GM23338 (cell line): ENCODE results near the gene EDIL3.

ENCODE experiments used
- CREB1 ChIP-seq: fragments of 250-450 bp; sonication (Bioruptor Pico); IDR thresholded peaks from 2 replicates; pipeline ENCODE4 v1.5.0; 2020; ENCODE audit warnings: low read depth, mild to moderate bottlenecking, moderate library complexity
- CTCF ChIP-seq, 2 experiments: fragments of 200-600 bp in 1 of 2; sonication (generic) in 1 of 2; conservative IDR thresholded peaks; 2 replicates each; pipeline versions ENCODE4 v1.5.1 to v1.6.1; 2016 to 2017; ENCODE audit warnings: antibody characterized with exemption in 2 of 2, low read depth in 2 of 2, mild to moderate bottlenecking in 2 of 2, moderate library complexity in 1 of 2
- ETS1 ChIP-seq: IDR thresholded peaks from 2 replicates; pipeline ENCODE4 v1.6.1; 2016; ENCODE audit warnings: antibody characterized with exemption
- JUNB ChIP-seq: IDR thresholded peaks from one replicate; pipeline ENCODE4 v1.6.1; 2016; ENCODE audit warnings: antibody characterized with exemption; ENCODE audit not compliant: unreplicated experiment
- POLR2AphosphoS5 ChIP-seq: IDR thresholded peaks from 2 replicates; pipeline ENCODE4 v1.6.1; 2016; ENCODE audit warnings: antibody characterized with exemption, low read depth

GRCh38 chr5:84259283-84260045 is 125.2 kb downstream of the EDIL3 start:
- TF ChIP-seq ETS1 (no peak), CTCF (conservative IDR thresholded peaks at IDR 0.05; ENCODE audit: low read depth in 2 of 2) (no peak), JUNB (no peak), POLR2AphosphoS5 (no peak), CREB1 (CRISPR knock-in tag) (no peak)
